Right ventricle myocardium inferior (tissue), 1 donor: ENCODE data around the gene GPAT2. TPM values are rescaled to one million over a fixed set of nuclear protein-coding genes. Genes with fewer than 3 reads are reported as not detected.
"Not testable (repeated sequence)": the region's sequence is repeated elsewhere in the genome, so short reads cannot be mapped to it uniquely, and the experiment has no call there.

Experiments used
- ATAC-seq: fragments of 200-7000 bp; cut with Tn5 transposase; one replicate; pipeline ENCODE4 v1.9.1; 2020; ENCODE audit warnings: mild to moderate bottlenecking, moderate library complexity
- DNase-seq: peaks from one replicate; pipeline ENCODE4 v3.0.0; 2021; ENCODE audit errors: missing footprints
- intact Hi-C: fragments of 100-400 bp; cut with DNase I; formaldehyde crosslinking; loops from one replicate; pipeline ENCODE4 v1.11.0; 2022
- long read RNA-seq: library from polyadenylated mRNA; unstranded; transcript quantifications from one replicate; pipeline ENCODE4 v2.0.0, GENCODE V29; 2021
- total RNA-seq: library from RNA; stranded (reverse); fragmentation: NEBNext Ultra II Directional; extraction: Animal tissue kit (Norgen Biotek cat#: 25700); gene quantifications from one replicate; pipeline ENCODE4 v1.2.1, GENCODE V29; 2021
- donor health status: DM: no; HTN: yes; CAD: no; lungs with severe emphysema.

GPAT2 gene, protein sequence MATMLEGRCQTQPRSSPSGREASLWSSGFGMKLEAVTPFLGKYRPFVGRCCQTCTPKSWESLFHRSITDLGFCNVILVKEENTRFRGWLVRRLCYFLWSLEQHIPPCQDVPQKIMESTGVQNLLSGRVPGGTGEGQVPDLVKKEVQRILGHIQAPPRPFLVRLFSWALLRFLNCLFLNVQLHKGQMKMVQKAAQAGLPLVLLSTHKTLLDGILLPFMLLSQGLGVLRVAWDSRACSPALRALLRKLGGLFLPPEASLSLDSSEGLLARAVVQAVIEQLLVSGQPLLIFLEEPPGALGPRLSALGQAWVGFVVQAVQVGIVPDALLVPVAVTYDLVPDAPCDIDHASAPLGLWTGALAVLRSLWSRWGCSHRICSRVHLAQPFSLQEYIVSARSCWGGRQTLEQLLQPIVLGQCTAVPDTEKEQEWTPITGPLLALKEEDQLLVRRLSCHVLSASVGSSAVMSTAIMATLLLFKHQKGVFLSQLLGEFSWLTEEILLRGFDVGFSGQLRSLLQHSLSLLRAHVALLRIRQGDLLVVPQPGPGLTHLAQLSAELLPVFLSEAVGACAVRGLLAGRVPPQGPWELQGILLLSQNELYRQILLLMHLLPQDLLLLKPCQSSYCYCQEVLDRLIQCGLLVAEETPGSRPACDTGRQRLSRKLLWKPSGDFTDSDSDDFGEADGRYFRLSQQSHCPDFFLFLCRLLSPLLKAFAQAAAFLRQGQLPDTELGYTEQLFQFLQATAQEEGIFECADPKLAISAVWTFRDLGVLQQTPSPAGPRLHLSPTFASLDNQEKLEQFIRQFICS
- 6.1 TPM for total RNA-seq
- long read RNA-seq, partial matches to known transcripts, result 4 of 25 reads
- long read RNA-seq, other reads (novel, unspliced or antisense), result 21 of 25 reads

GRCh38 chr2:96034792-96035191, at the start of gene GPAT2:
Gene GPAT2 (minus strand): TSS chr2:96034916. CDS start chr2:96032359, 2,557 bp downstream.
- intact Hi-C loops, DNase-seq: not testable (repeated sequence)
- peak; percentile 47 for ATAC-seq

DNA sequence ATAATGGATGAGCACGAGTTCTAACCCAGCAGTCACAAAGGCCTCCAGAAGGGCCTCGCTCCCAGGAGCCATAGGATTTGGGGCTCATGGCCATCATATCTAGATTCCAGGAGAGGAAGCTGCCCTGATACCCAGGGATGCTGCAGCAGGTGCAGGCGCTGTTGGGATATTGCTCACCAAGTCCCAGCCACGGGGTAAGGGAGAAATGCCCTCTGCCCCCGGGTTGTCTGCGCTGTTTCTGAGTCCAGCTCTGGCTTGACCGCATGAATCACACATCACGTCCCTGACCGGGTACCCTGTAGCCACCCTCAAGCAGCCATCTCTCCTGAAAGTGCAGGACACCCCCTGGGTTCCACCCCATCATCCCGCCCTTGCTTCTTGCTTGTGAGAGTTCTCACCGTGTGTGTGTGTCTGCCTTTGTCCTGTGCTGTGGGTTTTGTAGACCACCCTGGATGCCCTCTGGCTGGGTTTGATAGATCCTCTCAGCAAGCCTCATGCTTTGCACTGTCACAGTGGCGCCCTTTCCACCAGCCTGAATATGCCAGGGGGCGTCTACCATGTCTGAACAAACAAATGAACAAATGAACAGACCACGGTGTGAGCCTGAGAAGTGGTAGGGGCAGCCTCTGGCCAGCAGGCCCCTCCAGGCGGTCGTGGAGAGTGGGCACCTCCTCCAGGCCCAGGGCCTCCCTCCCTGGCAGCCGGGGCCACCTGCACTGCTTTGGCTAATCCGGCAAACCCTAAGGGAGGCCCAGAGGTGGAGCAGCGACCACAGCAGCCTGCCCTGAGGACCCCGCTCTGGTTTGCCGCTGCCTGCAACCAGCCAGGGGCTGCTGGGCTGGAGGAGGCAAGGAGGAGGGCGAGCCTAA, 49.5 kb upstream of the GPAT2 start:
- DNase-seq, result peak; percentile 18
- no peak for ATAC-seq
- intact Hi-C loops, result loop anchor here (5.0 kb wide), 1 partner anchor 33 kb away; the partner anchor contains the start of gene ADRA2B

- ATAC-seq, result peak; percentile 90
- intact Hi-C loops, result loop anchor here (5.0 kb wide), 1 partner anchor 34 kb away; the partner anchor contains the start of gene ADRA2B
- DNase-seq, result peak; percentile 71
Measured at GRCh38 chr2:96083064-96083939, 48.6 kb upstream of the GPAT2 start.

DNA sequence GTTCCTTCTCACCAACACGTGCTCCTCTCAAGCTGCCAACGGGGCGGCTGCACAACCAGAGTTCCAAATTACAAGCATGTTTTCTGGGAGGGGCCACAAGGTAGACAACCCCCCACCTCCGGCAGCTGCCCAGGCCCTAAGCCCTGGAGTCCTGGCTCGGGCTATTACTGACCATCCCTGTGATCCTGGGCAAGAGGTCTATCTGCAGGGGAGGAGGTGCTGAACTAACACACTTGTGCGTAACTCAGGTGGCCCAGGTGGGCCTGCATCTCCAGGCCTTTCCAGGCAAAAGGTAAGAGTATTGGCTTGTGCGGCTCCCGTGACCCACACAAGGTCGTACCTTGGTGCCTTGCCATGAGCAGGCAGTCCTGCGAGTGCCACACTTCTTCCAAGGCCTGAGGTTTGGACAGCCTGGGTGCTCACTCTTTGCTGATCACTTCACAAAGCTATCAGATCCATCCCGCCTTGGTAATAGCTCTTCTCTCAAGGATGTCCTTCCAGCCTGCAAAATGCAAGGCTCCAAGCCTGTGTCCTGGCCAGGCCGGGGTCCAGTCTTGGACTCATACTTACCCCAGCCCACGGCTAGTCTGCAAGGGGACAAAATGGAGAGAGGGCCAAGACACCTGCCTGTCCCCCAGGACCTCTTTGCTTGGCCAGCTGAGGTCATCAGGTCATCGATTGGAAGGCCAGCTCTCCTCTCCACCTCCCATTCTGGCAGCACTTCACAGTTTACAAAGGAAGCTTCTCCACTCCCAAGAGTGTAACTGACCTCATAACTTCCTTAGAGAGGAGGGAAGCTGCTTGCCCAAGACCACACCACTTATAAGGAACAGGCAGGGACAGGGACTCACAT, 47.7 kb upstream of the GPAT2 start:
- no peak for DNase-seq
- ATAC-seq, result peak; percentile 49
- intact Hi-C loops, result loop anchor here (5.0 kb wide), 1 partner anchor 35 kb away; the partner anchor contains the start of gene ADRA2B

DNA sequence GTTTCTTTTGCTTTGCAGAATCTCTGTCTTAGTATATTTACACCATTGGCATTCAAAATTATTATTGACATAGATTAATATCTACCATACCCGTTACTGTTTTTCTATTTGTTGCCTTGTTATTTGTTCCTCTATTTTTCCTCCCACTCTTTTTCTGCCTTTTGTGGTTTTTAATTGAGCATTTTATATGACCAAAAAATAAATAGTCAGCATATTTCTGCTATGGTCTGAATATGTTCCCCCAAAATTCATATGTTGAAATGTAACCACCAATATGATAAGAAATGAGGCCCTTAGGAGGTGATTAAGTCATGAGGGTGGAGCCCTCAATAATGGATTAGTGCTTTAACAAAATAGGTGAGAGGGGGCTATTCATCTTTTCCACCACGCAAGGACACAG, 46.3 kb upstream of the GPAT2 start:
- DNase-seq, result no peak
- no peak for ATAC-seq
- intact Hi-C loops, result loop anchor here (5.0 kb wide), 1 partner anchor 36 kb away; the partner anchor contains the start of gene ADRA2B

DNA sequence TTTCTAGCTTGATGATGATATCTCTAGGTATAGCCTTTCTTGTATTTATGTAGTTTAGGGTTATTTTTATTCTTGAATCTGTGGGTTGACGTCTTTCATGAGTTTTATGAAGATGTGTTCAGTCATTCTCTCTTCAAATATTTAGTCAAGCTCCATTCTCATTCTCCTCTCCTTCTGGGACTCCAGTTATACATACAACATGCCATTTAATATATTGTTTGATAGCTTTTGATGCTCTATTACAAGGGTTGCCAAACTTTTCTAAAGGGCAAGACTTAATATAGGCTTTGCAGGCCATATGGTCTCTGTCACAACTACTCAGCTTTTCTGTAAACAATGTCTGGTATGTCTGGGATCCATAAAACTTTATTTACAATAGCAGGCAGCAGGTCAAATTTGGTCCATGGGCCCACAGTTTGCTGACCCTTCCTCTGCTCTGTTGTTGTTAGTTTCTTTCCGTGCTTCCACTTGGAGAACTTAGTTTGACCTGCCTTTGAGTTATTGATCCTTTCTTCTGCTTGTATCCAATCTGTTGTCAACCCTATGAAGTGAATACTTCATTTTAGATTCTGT, 40.6 kb upstream of the GPAT2 start:
- no peak for ATAC-seq
- no peak for DNase-seq
- intact Hi-C loops, result no loop called here

- ATAC-seq (no peak), DNase-seq (no peak)
- intact Hi-C loops, result loop anchor here (5.0 kb wide), 1 partner anchor 38 kb away; no protein-coding TSS in a partner anchor
Measured at GRCh38 chr2:96074156-96074555, 39.4 kb upstream of the GPAT2 start.

DNA sequence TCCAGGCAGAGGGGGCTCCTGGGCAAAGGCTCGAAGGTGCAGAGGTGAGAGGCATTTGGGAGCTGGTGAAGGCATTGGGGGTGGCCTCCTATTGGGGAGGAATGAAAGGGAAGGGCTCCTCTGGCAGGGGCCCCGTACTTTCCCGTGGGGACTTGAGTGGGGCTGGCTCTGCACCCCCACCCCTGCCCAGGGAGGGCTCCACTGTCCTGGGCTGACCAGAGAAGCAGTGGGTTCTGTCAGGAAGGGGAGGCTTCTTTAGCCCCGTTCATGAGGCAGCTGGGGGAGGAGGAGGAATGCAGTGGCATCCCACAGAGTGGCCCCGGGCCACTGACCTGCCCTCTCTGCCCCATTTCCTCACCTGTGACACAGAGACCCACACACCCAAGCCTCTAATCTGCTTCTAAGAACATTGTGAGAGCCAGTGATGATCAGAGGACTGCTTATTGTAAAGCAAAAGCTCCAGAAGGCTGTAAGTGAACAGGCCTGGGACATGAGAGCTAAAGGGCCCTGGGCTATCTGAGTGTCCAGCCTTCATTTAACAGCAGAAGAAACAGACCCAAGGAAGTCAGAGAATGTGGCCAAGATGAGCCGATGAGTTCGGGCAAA, 38.6 kb upstream of the GPAT2 start:
- ATAC-seq (no peak), DNase-seq (peak; percentile 21)
- intact Hi-C loops, result loop anchor here (5.0 kb wide), 1 partner anchor 39 kb away; no protein-coding TSS in a partner anchor

DNA sequence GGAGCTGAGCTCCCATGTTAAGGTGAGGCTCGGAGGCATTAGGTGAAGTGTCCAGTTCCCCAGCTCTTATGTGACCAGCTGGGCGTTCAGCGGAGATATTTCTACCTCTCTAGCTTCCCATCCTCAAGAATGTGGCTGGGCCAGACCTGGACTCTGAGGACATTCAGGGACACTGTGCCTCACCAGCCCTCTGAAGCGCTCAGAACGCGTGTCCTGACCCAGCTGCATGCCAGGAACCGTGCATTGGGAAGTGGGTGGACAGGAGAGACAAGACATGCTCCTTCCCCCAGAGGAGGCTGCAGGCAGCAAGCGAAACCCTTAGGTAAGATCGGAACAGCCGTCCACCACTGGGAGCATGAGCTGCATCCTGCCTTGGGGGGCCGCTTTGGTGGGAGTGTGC, 38.0 kb upstream of the GPAT2 start:
- ATAC-seq (peak; percentile 51), DNase-seq (peak; percentile 42)
- intact Hi-C loops, result loop anchor here (5.0 kb wide), 1 partner anchor 40 kb away; no protein-coding TSS in a partner anchor

DNA sequence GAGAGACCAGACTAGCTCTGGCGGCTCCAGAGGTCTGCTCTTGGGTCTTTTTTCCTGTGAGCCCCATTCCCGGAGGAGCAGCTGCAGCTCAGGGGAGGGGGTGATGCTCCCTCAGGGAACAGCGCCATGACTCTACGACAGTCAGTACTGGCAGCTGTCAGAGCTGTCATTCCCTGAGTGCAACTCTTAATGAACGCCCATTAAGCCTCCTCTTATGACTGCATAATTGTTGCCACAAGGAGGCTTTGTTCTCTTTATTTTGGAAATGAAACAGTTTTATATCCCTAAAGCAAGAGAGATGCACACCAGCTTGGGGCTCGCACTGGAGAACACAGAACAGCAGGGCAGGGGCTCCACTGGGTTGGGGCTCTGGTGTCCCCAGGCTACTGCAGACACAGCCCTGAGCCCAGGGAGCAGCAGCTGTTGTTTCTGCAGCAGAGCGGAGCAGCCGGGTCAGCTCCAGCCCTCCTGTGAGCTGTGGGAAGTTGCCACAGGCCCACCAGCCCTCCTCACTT, 37.3 kb upstream of the GPAT2 start:
- peak; percentile 57 for ATAC-seq
- intact Hi-C loops, result loop anchor here (5.0 kb wide), 1 partner anchor 40 kb away; no protein-coding TSS in a partner anchor
- DNase-seq, result not testable (repeated sequence)

GRCh38 chr2:96071087-96071976, 36.6 kb upstream of the GPAT2 start:
- DNase-seq (peak; percentile 23), ATAC-seq (peak; percentile 63)
- intact Hi-C loops, result loop anchor here (5.0 kb wide), 1 partner anchor 41 kb away; no protein-coding TSS in a partner anchor

- ATAC-seq, result not testable (repeated sequence)
- intact Hi-C loops, result loop anchor here (5.0 kb wide), 1 partner anchor 42 kb away; no protein-coding TSS in a partner anchor
- DNase-seq, result peak; percentile 26
Measured at GRCh38 chr2:96070351-96070750, 35.6 kb upstream of the GPAT2 start.

DNA sequence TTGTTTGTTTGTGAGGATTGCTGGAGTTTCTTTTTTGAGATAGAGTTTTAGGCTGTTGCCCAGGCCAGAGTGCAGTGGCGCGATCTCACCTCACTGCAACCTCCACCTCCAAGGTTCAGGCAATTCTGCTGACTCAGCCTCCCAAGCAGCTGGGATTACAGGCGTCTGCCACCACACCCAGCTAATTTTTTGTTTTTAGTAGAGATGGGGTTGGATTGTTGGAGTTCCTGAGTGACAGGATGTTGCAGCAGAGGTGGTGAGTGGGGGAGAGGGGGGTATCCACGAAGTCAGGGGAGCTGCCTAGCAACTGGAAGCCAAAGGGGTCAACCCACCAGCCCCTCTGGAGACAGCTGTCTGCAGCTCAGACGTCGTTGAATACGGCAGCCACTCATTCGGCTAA, 35.2 kb upstream of the GPAT2 start:
- DNase-seq, ATAC-seq: not testable (repeated sequence)
- intact Hi-C loops, result loop anchor here (5.0 kb wide), 1 partner anchor 42 kb away; no protein-coding TSS in a partner anchor

GRCh38 chr2:96067902-96068581, 33.3 kb upstream of the GPAT2 start:
- ATAC-seq, intact Hi-C loops: not testable (repeated sequence)
- peak; percentile 58 for DNase-seq
